Osteoblast (primary cell): ENCODE results near the gene ASIC3. TPM values are rescaled to one million over a fixed set of nuclear protein-coding genes. Genes with fewer than 3 reads are reported as not detected.
A peak's percentile ranks its signal among the peaks of the same experiment; 100 is the strongest.
"Not testable (repeated sequence)": the region's sequence is repeated elsewhere in the genome, so short reads cannot be mapped to it uniquely, and the experiment has no call there.

Experiments used
- DNase-seq: peaks from one replicate; pipeline ENCODE4 v3.0.0; 2011; ENCODE audit warnings: low spot score, mixed read lengths; ENCODE audit not compliant: insufficient read length; ENCODE audit errors: missing footprints
- H2AFZ ChIP-seq: 2 replicates; pipeline ENCODE4 v1.6.0; 2011; ENCODE audit warnings: mild to moderate bottlenecking, low read length
- H3K27ac ChIP-seq: 2 replicates; pipeline ENCODE4 v1.5.1; 2011; ENCODE audit warnings: mild to moderate bottlenecking, low read depth, low read length, moderate library complexity
- H3K27me3 ChIP-seq: 2 replicates; pipeline ENCODE4 v1.6.0; 2012; ENCODE audit warnings: mild to moderate bottlenecking, control low read depth, inconsistent platforms, low read length, moderate library complexity; ENCODE audit not compliant: insufficient read depth
- H3K36me3 ChIP-seq: 2 replicates; pipeline ENCODE4 v1.5.1; 2011; ENCODE audit warnings: mild to moderate bottlenecking, low read length, control low read depth, moderate library complexity; ENCODE audit not compliant: insufficient read depth
- H3K4me1 ChIP-seq: 2 replicates; pipeline ENCODE4 v1.5.1; 2011; ENCODE audit warnings: mild to moderate bottlenecking, low read length, control low read depth, moderate library complexity; ENCODE audit not compliant: insufficient read depth
- H3K4me2 ChIP-seq: 2 replicates; pipeline ENCODE4 v1.6.0; 2011; ENCODE audit warnings: mild to moderate bottlenecking, low read length; ENCODE audit not compliant: insufficient read depth
- H3K4me3 ChIP-seq: fragments of 200-600 bp; sonication (generic); 3 replicates; pipeline ENCODE4 v1.5.1; 2012; ENCODE audit warnings: mild to moderate bottlenecking, low read length, inconsistent platforms; ENCODE audit not compliant: insufficient read depth
- H3K79me2 ChIP-seq: 2 replicates; pipeline ENCODE4 v1.6.0; 2012; ENCODE audit warnings: mild to moderate bottlenecking, low read length, control low read depth, inconsistent platforms; ENCODE audit not compliant: insufficient read depth
- H3K9me3 ChIP-seq: 2 replicates; pipeline ENCODE4 v1.5.1; 2011; ENCODE audit warnings: low read depth, low read length, control low read depth
- H4K20me1 ChIP-seq: 2 replicates; pipeline ENCODE4 v1.6.0; 2012; ENCODE audit warnings: mild to moderate bottlenecking, low read length, control low read depth; ENCODE audit not compliant: insufficient read depth
- total RNA-seq: library from RNA; depleted of rRNA; stranded (reverse); fragments of >200 nt; gene quantifications from 2 replicates; pipeline ENCODE4 v1.2.3, GENCODE V29; 2012
- TF ChIP-seq, protein P1 (sequence below): IDR thresholded peaks from 2 replicates; pipeline ENCODE4 v1.5.1; 2011; ENCODE audit warnings: mild to moderate bottlenecking, low read depth, low read length, moderate library complexity; ENCODE audit errors: extremely low read depth

Gene ASIC3
- total RNA-seq, 1 donor = under 0.01 TPM

GRCh38 chr7:151009327-151010036 is 38.8 kb upstream of the ASIC3 start:
- H3K4me2 ChIP-seq = no peak overlapping the region
- H3K4me1 ChIP-seq = peaks cover 9% of the 10 kb centered on the region
- H3K79me2 ChIP-seq = no peaks in the 10 kb centered on the region
- no peak overlapping the region for H2AFZ ChIP-seq
- DNase-seq = peak; percentile 84
- H3K27ac ChIP-seq = no peak overlapping the region
- peaks cover 6% of the 10 kb centered on the region for H3K27me3 ChIP-seq
- H3K4me3 ChIP-seq = no peak overlapping the region
- no peaks in the 10 kb centered on the region for H4K20me1 ChIP-seq
- no peaks in the 10 kb centered on the region for H3K9me3 ChIP-seq
- no peaks in the 10 kb centered on the region for H3K36me3 ChIP-seq
- TF ChIP-seq, protein P1, sequence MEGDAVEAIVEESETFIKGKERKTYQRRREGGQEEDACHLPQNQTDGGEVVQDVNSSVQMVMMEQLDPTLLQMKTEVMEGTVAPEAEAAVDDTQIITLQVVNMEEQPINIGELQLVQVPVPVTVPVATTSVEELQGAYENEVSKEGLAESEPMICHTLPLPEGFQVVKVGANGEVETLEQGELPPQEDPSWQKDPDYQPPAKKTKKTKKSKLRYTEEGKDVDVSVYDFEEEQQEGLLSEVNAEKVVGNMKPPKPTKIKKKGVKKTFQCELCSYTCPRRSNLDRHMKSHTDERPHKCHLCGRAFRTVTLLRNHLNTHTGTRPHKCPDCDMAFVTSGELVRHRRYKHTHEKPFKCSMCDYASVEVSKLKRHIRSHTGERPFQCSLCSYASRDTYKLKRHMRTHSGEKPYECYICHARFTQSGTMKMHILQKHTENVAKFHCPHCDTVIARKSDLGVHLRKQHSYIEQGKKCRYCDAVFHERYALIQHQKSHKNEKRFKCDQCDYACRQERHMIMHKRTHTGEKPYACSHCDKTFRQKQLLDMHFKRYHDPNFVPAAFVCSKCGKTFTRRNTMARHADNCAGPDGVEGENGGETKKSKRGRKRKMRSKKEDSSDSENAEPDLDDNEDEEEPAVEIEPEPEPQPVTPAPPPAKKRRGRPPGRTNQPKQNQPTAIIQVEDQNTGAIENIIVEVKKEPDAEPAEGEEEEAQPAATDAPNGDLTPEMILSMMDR = no peak

DNA sequence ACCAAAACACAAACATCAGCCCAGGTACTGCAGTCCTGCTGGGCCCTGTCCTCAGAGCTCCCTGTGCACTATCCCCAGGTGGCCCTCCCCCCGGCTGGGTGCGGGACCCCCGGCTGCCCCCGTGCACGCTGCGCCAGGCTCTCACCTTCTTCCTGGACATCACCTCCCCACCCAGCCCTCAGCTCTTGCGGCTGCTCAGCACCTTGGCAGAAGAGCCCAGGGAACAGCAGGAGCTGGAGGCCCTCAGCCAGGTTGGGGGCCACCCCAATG is 38.4 kb upstream of the ASIC3 start:
- Histone ChIP-seq H3K4me2 (no peak overlapping the region), H3K36me3 (no peaks in the 10 kb centered on the region), H2AFZ (no peak overlapping the region)

GRCh38 chr7:151010307-151011096 is 37.8 kb upstream of the ASIC3 start:
- H3K9me3 ChIP-seq = no peaks in the 10 kb centered on the region
- H3K27ac ChIP-seq = no peak overlapping the region
- no peak overlapping the region for H2AFZ ChIP-seq
- H3K79me2 ChIP-seq = no peaks in the 10 kb centered on the region
- TF ChIP-seq, protein P1 = no peak
- no peak overlapping the region for H3K4me3 ChIP-seq
- no peaks in the 10 kb centered on the region for H4K20me1 ChIP-seq
- no peak overlapping the region for H3K4me2 ChIP-seq
- H3K36me3 ChIP-seq = no peaks in the 10 kb centered on the region
- H3K4me1 ChIP-seq = peaks cover 9% of the 10 kb centered on the region
- H3K27me3 ChIP-seq = peaks cover 6% of the 10 kb centered on the region
- peak; percentile 85 for DNase-seq

More for the DNA sequence above, 38.4 kb upstream of the ASIC3 start:
- peak; percentile 78 for DNase-seq
- TF ChIP-seq, protein P1 = no peak
- no peaks in the 10 kb centered on the region for H3K79me2 ChIP-seq
- H3K27ac ChIP-seq = no peak overlapping the region
- H3K27me3 ChIP-seq = peaks cover 6% of the 10 kb centered on the region
- peaks cover 9% of the 10 kb centered on the region for H3K4me1 ChIP-seq
- H3K4me3 ChIP-seq = no peak overlapping the region
- no peaks in the 10 kb centered on the region for H4K20me1 ChIP-seq
- H3K9me3 ChIP-seq = no peaks in the 10 kb centered on the region

- H3K4me3 ChIP-seq = no peak overlapping the region
- no peaks in the 10 kb centered on the region for H3K36me3 ChIP-seq
- no peak overlapping the region for H3K4me2 ChIP-seq
- peaks cover 6% of the 10 kb centered on the region for H3K27me3 ChIP-seq
- H2AFZ ChIP-seq = no peak overlapping the region
- DNase-seq = peak; percentile 86
- no peaks in the 10 kb centered on the region for H4K20me1 ChIP-seq
- H3K9me3 ChIP-seq = no peaks in the 10 kb centered on the region
- H3K27ac ChIP-seq = no peak overlapping the region
- peaks cover 9% of the 10 kb centered on the region for H3K4me1 ChIP-seq
- H3K79me2 ChIP-seq = no peaks in the 10 kb centered on the region
- TF ChIP-seq, protein P1 = no peak
Observed at GRCh38 chr7:151011097-151011409, 37.3 kb upstream of the ASIC3 start.

DNA sequence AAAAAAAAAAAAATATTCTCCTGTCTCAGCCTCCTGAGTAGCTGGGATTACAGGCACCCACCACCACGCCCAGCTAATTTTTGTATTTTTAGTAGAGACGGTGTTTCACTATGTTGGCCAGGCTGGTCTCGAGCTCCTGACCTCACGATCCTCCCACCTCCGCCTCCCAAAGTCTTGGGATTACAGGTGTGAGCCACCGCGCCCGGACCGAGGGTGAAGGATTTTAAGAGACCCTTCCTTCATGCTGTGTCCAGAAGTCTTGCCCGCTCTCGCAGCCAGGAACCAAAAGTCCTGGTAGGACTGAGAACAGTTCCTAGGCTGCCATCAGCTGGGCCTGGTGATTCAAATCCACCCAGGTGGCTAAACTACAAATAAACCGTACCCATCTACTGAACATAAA is 36.7 kb upstream of the ASIC3 start:
- H3K4me3 ChIP-seq, H3K36me3 ChIP-seq, H3K79me2 ChIP-seq, H3K27ac ChIP-seq, H2AFZ ChIP-seq, H3K4me2 ChIP-seq, H3K27me3 ChIP-seq, H3K9me3 ChIP-seq, DNase-seq, H3K4me1 ChIP-seq, H4K20me1 ChIP-seq: not testable (repeated sequence)
